Endothelial cell of umbilical vein (primary cell): ENCODE results near the gene KIF9.

Source experiments
- CTCF ChIP-seq, 2 donors: IDR thresholded peaks; 1 replicate in 1 of 2; 2 replicates in 1 of 2; pipeline ENCODE4 v1.5.1; 2011; ENCODE audit warnings: low read length in 2 of 2, mild to moderate bottlenecking in 2 of 2, moderate library complexity in 2 of 2, control low read depth in 1 of 2, inconsistent platforms in 1 of 2, low read depth in 1 of 2; ENCODE audit not compliant: insufficient read depth in 1 of 2; ENCODE audit errors: extremely low read depth in 1 of 2
- FOS ChIP-seq: IDR thresholded peaks from 2 replicates; pipeline ENCODE4 v1.6.1; 2011; ENCODE audit warnings: mild to moderate bottlenecking, low read length, moderate library complexity, borderline replicate concordance; ENCODE audit not compliant: insufficient read depth
- JUN ChIP-seq: IDR thresholded peaks from 2 replicates; pipeline ENCODE4 v1.6.1; 2011; ENCODE audit warnings: borderline replicate concordance, low read depth; ENCODE audit not compliant: insufficient read length, insufficient read depth
- MYC ChIP-seq: IDR thresholded peaks from one replicate; pipeline ENCODE4 v1.6.1; 2011; ENCODE audit warnings: mild to moderate bottlenecking, low read depth, low read length
- POLR2A ChIP-seq: IDR thresholded peaks from 2 replicates; pipeline ENCODE4 v1.6.1; 2012; ENCODE audit warnings: low read depth, mild to moderate bottlenecking, control low read depth, low read length
- POLR2AphosphoS5 ChIP-seq: IDR thresholded peaks from 2 replicates; pipeline ENCODE4 v1.6.1; 2012; ENCODE audit warnings: low read depth, mild to moderate bottlenecking, control low read depth, low read length, moderate library complexity; ENCODE audit not compliant: insufficient read depth

GRCh38 chr3:47197287-47197686, 85.3 kb downstream of the KIF9 start:
- TF ChIP-seq CTCF (IDR thresholded peaks at IDR 0.05; ENCODE audit: extremely low read depth in 1 of 2, insufficient read depth in 1 of 2, low read depth in 1 of 2, low read length in 2 of 2) = no peak
- no peak for TF ChIP-seq POLR2AphosphoS5
- no peak for TF ChIP-seq MYC
- TF ChIP-seq POLR2A = no peak
- no peak for TF ChIP-seq JUN
- no peak for TF ChIP-seq FOS
